HepG2 (cell line): ENCODE data around the gene NSFL1C.

ENCODE experiments used
- ESRRA ChIP-seq: sonication (generic); formaldehyde crosslinking; IDR thresholded peaks from 2 replicates; pipeline ENCODE4 v1.5.1; 2020; ENCODE audit warnings: mild to moderate bottlenecking, low read depth, missing genetic modification reagents
- MAX ChIP-seq: IDR thresholded peaks from 2 replicates; pipeline ENCODE4 v1.6.1; 2012; ENCODE audit warnings: inconsistent platforms
- SCMH1 ChIP-seq: sonication (generic); formaldehyde crosslinking; IDR thresholded peaks from 2 replicates; pipeline ENCODE4 v1.9.0; 2021; ENCODE audit warnings: missing genetic modification reagents, mild to moderate bottlenecking, borderline replicate concordance
- ZBTB33 ChIP-seq: sonication (generic); formaldehyde crosslinking; IDR thresholded peaks from 2 replicates; pipeline ENCODE4 v1.4.0; 2020; ENCODE audit warnings: missing genetic modification reagents
- ZFP62 ChIP-seq: sonication (generic); formaldehyde crosslinking; IDR thresholded peaks from 2 replicates; pipeline ENCODE4 v1.4.0; 2020; ENCODE audit warnings: missing genetic modification reagents
- ZUFSP ChIP-seq: sonication (generic); formaldehyde crosslinking; IDR thresholded peaks from 2 replicates; pipeline ENCODE4 v1.9.0; 2021; ENCODE audit warnings: missing genetic modification reagents, mild to moderate bottlenecking, borderline replicate concordance

GRCh38 chr20:1469306-1469905, 2.8 kb upstream of the NSFL1C start:
- TF ChIP-seq ESRRA (CRISPR knock-in tag), result no peak
- no peak for TF ChIP-seq ZUFSP
- no peak for TF ChIP-seq ZBTB33 (CRISPR knock-in tag)
- TF ChIP-seq SCMH1, result no peak
- no peak for TF ChIP-seq MAX
- TF ChIP-seq ZFP62 (CRISPR knock-in tag), result no peak
